HG02759 (cell line): ENCODE results near the gene GRID1.
"Not testable (repeated sequence)": the region's sequence is repeated elsewhere in the genome, so short reads cannot be mapped to it uniquely, and the experiment has no call there.

Experiments
- ATAC-seq: cut with Tn5 transposase; IDR thresholded peaks from one replicate; pipeline ENCODE4 v1.9.1; 2021; ENCODE audit warnings: mild to moderate bottlenecking, moderate library complexity; ENCODE audit not compliant: unreplicated experiment

The GRID1 gene

GRCh38 chr10:86122646-86123045 is 243.9 kb downstream of the GRID1 start:
- ATAC-seq, result no peak

GRCh38 chr10:86121200-86121599 is 245.4 kb downstream of the GRID1 start:
- ATAC-seq, result no peak

DNA sequence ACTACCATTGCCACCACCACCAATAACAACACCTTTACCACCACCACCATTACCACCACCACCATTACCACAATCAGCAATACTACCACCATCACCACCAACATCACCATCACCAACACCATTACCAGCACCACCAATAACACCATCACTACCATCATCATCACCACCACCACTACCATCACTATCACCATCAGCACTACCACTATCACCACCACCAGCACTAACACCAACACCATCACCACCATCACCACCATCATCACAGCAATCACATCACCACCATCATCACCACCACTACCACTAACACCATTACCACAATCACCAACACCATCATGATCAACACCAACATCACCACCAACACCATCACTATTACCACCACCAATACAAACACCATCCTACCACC is 249.5 kb downstream of the GRID1 start:
- no peak for ATAC-seq

GRCh38 chr10:86113983-86114382 is 252.6 kb downstream of the GRID1 start:
- no peak for ATAC-seq

- no peak for ATAC-seq
These were observed 253.1 kb downstream of the GRID1 start for GRCh38 chr10:86113501-86113900.

- ATAC-seq, result no peak
These were observed 253.6 kb downstream of the GRID1 start for GRCh38 chr10:86113044-86113443.

- ATAC-seq, result no peak
These were observed 254.6 kb downstream of the GRID1 start for GRCh38 chr10:86111902-86112545.

GRCh38 chr10:86110156-86110786 is 256.3 kb downstream of the GRID1 start:
- ATAC-seq, result no peak

DNA sequence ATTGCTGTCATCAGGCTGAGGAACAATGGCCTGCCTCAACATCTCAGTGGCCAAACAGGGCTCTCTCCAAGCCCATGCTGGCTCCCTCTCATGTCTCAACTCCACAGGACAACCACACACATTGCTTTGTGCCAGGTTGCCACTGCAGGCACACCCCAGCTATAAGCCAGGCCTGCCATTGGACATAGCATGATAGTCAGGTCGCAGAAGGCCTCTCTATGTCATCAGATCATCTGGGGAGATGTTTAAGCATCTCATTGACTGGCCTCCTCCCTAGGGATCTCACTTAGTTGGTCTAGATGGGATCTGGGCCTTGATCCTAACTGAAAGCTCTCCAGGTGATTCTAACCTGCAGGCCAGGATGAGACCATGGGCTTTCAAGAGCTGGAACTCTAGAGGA is 257.2 kb downstream of the GRID1 start:
- no peak for ATAC-seq

GRCh38 chr10:86108696-86109095 is 257.9 kb downstream of the GRID1 start:
- no peak for ATAC-seq

- ATAC-seq, result not testable (repeated sequence)
These were observed 258.8 kb downstream of the GRID1 start for GRCh38 chr10:86107611-86108310.

GRCh38 chr10:86107131-86107530 is 259.5 kb downstream of the GRID1 start:
- ATAC-seq, result no peak

GRCh38 chr10:86106616-86107015 is 260.0 kb downstream of the GRID1 start:
- no peak for ATAC-seq

DNA sequence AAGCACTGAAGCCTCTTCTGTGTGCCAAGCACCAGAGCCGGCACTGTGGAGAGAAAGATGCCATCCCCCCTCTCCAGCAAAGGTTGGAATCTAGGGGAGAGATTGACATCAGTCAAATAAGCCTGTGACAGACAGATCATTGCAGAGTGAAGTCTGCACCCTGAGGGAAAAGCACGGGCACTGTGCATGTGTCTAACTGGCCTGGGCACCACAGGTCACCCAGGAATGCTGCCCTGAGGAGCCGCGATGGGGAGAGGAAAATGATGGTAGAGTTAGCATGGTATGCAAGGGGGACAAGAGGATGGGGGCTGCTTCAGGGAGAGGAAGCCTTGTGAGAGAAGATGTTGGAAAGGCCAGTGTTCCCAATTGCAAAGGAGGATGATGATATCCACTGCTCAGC is 261.0 kb downstream of the GRID1 start:
- no peak for ATAC-seq

DNA sequence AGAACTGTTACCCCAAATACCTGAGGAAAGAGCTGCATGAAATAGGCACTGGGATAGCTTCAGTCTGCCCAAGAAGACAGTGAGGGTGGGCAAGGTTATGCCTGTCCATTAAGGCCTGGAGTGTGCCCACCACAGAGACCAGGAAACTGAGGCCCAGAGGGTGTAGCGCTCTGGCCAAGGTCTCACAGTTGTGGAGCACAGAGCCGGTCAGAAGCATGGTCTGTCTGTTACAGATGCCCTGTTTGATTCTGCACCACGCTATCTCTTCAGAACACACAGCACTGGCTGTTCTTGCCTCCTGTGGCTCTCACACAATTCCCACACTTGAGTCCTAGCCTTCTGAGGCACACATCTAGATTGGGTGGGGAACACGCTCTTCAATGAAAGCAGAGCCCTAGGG is 261.4 kb downstream of the GRID1 start:
- ATAC-seq, result no peak

DNA sequence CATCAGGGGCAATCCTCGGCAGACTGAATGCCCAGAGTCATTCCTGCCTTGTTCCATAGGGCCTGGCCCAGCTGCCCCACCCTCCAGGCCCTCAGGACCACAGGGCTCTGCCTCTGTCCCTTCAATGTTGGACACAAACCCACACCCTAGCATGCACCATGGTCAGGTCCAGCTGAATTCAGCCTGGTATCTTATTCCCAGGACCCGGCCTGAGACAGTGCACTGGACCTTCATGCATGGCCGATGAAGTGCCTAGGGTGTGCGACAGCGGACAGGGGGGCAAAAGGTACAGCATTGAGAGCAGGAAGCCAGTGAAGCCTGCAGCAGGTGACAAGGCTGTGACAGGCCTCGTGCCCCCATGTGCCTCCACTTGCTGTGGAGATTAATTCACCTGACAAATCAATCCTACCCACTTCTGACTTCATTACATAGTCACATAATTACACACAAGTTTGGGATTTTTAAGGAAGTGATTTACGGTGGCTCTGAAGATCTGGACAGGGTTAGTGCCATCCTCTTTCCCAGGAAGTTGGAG is 261.9 kb downstream of the GRID1 start:
- ATAC-seq, result no peak

DNA sequence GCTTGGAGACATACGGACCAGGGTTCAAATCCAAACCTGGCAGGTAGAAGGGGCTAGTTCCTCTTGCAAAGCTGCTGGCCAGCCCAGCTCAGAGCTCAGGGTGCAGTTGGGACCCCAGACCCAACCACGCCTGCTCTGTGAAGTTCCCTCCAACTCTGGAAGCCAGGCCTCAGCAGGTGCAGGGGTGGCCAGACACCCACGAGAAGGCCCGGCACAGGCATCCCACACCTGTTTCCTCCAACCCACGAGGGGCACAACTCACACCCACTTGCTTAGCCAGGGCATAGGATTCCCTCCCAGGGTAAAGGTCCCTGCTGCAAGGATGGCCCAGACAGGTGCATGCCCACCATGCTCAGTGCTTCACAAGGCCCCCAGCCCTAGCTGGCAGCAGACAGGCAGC is 262.4 kb downstream of the GRID1 start:
- ATAC-seq, result no peak

DNA sequence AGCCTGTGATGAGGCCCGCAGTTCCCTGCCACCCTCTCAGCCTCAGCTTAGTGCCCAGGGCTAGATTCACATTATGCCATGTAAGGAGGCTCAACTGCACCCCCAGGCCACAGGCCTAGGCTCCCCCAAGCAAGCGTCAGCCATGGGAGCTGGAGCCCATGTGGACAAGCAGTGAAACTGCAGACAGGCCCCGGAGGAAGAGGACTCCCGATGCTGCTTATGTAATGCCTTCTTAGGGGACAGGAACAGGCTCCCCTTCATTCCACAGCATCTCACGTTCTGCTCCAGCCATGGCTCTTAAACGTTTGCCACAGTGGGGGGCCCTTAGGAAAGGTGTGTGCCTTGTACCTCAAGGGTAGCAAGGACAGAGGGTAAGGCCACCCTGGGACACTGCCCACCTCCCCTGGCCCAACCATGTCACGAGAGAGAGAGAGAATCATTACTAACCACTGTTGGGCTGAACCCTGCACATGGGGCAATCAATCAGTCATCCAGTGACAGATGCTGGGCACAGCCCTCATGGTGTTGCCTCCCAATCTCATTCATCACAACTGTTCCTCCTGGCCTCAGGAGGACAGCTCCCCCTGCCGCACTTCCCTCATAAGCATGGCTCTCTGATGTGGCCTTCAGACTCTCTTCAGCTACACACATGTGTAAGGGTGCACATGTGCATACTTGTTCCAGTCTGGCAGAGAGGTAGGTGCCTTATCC is 263.0 kb downstream of the GRID1 start:
- no peak for ATAC-seq

GRCh38 chr10:86102451-86102850 is 264.1 kb downstream of the GRID1 start:
- ATAC-seq, result no peak

- no peak for ATAC-seq
These were observed 264.6 kb downstream of the GRID1 start for GRCh38 chr10:86102031-86102430.

GRCh38 chr10:86100581-86101061 is 266.0 kb downstream of the GRID1 start:
- ATAC-seq, result peak; percentile 82
